GM12873 (cell line): Measurements from ENCODE around the gene R3HDM2.

Experiments used
- TF ChIP-seq, protein P1 (sequence below): IDR thresholded peaks from 2 replicates; pipeline ENCODE4 v1.5.1; 2012; ENCODE audit warnings: low read depth, mild to moderate bottlenecking, moderate library complexity, low read length, control low read depth; ENCODE audit not compliant: insufficient read depth; ENCODE audit errors: missing control alignments

The R3HDM2 gene

DNA sequence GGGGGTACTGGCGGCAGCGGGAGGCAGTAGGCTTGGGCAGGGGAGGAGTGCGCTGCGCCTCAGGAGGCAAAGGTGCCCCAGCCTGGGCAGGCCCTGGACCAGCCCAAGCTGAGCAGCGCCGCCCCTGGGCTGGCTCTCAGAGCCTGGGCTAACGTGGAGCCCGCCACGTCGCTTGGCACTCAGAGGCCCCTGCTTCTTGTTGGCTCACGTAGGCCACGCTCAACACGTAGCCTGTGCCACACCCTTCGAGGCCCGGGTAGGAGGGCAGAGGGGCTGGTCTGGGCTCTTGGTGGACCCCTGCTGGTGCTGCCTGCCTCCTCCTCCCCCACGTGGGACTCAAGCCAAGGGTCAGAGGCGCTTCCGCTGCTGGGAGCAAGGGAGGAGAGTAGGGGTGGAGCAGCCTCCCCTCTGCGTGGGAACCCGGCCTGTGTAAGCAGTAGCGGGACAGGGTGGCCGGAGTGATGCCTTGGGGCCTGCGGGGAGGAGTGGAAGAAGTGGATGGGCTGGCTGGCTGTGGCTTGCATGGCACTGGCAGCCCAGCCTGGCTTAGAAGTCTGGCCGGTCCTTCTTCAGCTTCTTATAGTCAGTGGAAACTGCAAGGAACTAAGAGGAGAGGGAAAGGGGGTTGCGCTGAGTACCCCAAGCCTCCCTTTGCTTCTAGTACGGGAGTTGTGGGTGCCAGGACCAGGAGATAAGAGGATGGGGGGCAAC is 195.7 kb downstream of the R3HDM2 start:
- TF ChIP-seq, protein P1, sequence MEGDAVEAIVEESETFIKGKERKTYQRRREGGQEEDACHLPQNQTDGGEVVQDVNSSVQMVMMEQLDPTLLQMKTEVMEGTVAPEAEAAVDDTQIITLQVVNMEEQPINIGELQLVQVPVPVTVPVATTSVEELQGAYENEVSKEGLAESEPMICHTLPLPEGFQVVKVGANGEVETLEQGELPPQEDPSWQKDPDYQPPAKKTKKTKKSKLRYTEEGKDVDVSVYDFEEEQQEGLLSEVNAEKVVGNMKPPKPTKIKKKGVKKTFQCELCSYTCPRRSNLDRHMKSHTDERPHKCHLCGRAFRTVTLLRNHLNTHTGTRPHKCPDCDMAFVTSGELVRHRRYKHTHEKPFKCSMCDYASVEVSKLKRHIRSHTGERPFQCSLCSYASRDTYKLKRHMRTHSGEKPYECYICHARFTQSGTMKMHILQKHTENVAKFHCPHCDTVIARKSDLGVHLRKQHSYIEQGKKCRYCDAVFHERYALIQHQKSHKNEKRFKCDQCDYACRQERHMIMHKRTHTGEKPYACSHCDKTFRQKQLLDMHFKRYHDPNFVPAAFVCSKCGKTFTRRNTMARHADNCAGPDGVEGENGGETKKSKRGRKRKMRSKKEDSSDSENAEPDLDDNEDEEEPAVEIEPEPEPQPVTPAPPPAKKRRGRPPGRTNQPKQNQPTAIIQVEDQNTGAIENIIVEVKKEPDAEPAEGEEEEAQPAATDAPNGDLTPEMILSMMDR = no peak

DNA sequence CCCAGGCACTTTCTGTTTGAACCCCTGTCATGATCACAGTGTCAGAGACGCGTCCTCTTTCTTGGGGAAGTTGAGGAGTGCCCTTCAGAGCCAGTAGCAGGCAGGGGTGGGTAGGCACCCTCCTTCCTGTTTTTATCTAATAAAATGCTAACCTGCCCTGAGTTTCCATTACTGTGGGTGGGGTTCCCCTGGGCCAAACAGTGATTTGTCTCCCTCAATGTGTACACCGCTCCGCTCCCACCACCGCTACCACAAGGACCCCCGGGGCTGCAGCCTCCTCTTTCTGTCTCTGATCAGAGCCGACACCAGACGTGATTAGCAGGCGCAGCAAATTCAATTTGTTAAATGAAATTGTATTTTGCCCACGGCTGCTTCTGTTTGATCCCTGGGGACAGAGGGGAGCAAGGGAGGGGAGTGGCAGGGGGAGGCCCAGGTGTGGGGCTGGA is 196.2 kb downstream of the R3HDM2 start:
- TF ChIP-seq, protein P1 = no peak

DNA sequence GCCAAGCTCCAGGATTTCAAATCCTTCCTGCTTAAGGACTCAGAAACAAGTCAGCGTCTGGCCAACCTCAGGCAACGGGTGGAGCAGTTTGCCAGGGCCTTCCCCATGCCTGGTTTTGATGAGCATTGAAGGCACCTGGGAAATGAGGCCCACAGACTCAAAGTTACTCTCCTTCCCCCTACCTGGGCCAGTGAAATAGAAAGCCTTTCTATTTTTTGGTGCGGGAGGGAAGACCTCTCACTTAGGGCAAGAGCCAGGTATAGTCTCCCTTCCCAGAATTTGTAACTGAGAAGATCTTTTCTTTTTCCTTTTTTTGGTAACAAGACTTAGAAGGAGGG is 196.6 kb downstream of the R3HDM2 start:
- TF ChIP-seq, protein P1 = no peak

DNA sequence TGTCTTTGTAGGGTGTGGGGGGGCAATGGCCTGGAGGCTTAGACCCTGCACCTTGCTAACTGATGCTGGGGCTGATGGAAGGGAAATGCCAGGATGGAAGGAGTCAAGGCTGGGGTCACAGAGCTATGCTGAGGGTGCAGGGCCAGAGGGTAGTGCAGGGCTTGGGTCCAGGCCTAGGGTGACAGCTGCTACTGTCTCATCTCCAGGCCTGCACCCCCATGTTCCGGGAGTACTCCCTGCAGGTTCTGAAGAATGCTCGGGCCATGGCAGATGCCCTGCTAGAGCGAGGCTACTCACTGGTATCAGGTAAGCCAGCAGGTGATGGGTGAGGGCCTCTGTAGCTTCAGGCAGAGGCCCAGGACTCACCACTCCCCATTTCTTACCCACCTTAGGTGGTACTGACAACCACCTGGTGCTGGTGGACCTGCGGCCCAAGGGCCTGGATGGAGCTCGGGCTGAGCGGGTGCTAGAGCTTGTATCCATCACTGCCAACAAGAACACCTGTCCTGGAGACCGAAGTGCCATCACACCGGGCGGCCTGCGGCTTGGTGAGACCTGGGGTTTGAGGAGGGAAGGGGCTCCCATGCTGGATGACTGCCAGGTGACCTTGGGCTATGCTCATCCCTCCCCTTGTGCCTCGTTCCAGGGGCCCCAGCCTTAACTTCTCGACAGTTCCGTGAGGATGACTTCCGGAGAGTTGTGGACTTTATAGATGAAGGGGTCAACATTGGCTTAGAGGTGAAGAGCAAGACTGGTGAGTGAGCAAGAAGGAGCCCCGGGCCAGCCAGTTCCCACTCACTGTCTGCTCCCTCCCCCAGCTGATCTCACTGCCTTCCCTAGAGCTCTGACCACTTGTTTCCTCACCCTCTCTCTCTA is 197.2 kb downstream of the R3HDM2 start:
- TF ChIP-seq, protein P1 = no peak

DNA sequence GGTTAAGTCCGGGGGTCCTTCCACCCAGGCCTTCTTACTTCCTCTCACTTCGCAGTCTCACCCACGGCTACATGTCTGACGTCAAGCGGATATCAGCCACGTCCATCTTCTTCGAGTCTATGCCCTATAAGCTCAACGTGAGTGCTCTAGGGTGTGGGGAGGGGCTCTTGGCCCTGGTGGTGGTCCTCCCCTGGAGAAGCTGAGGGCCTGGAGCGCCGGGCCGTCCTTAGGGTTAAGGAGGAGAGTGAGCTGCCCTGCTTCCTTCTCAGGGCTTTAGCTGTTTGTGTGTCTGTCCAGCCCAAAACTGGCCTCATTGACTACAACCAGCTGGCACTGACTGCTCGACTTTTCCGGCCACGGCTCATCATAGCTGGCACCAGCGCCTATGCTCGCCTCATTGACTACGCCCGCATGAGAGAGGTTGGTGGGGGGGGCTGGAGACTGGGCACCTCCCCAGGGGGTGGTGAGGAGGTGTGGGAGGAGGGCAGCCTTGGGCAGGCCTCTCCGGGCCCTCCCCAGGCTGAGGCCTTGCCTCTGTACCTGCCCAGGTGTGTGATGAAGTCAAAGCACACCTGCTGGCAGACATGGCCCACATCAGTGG is 198.6 kb downstream of the R3HDM2 start:
- TF ChIP-seq, protein P1 = no peak

DNA sequence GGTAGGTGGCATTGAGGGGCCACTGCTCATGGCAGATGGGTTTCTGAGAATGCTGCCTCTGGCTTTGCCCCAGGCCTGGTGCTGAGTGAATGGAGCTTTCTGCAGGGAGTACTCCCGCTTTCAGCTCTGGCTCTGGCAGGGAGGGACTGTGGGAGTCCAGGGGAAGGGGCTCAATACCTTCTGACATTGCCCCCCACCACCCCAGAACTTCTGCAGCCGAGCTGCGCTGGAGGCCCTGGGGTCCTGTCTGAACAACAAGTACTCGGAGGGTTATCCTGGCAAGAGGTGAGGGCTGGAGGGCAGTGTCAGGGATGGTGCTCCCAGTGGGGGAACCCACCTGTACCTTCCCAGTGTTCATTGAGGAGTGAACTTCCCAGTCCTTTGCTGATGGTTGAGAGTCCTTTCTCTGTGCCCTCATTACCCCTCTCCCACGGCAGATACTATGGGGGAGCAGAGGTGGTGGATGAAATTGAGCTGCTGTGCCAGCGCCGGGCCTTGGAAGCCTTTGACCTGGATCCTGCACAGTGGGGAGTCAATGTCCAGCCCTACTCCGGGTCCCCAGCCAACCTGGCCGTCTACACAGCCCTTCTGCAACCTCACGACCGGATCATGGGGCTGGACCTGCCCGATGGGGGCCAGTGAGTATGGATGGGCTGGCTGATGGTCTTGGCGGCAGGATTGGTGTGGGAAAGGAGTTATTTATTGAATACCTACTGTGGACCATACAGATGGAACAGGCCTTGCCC is 199.4 kb downstream of the R3HDM2 start:
- TF ChIP-seq, protein P1 = no peak
